Effector memory CD4-positive, alpha-beta T cell (primary cell): ENCODE measurements around the gene OVOL1.
A peak's percentile ranks its signal among the peaks of the same experiment; 100 is the strongest.

Experiments
- DNase-seq, 3 donors: peaks; one replicate each; pipeline ENCODE4 v3.0.0-alpha.2; 2020
- H3K27ac ChIP-seq: 2 replicates; pipeline ENCODE4 v1.7.0; 2013; ENCODE audit warnings: mild to moderate bottlenecking, low read length, moderate library complexity; ENCODE audit not compliant: insufficient read depth, poor library complexity, severe bottlenecking
- H3K27me3 ChIP-seq: replicated peaks from 2 replicates; pipeline ENCODE4 v1.7.0; 2013; ENCODE audit warnings: mild to moderate bottlenecking, low read length; ENCODE audit not compliant: insufficient read depth, control insufficient read depth, poor library complexity, severe bottlenecking
- H3K36me3 ChIP-seq: 2 replicates; pipeline ENCODE4 v1.7.0; 2013; ENCODE audit warnings: mild to moderate bottlenecking, low read length, moderate library complexity; ENCODE audit not compliant: control insufficient read depth, insufficient read depth
- H3K4me1 ChIP-seq: 2 replicates; pipeline ENCODE4 v1.7.0; 2013; ENCODE audit warnings: low read length, mild to moderate bottlenecking; ENCODE audit not compliant: control insufficient read depth, insufficient read depth, poor library complexity, severe bottlenecking
- H3K4me3 ChIP-seq: 2 replicates; pipeline ENCODE4 v1.7.0; 2013; ENCODE audit warnings: low read length, low read depth, mild to moderate bottlenecking; ENCODE audit not compliant: insufficient read depth, poor library complexity, severe bottlenecking
- H3K9me3 ChIP-seq: 2 replicates; pipeline ENCODE4 v1.7.0; 2013; ENCODE audit warnings: mild to moderate bottlenecking, low read length, moderate library complexity; ENCODE audit not compliant: control insufficient read depth

Gene OVOL1

DNA sequence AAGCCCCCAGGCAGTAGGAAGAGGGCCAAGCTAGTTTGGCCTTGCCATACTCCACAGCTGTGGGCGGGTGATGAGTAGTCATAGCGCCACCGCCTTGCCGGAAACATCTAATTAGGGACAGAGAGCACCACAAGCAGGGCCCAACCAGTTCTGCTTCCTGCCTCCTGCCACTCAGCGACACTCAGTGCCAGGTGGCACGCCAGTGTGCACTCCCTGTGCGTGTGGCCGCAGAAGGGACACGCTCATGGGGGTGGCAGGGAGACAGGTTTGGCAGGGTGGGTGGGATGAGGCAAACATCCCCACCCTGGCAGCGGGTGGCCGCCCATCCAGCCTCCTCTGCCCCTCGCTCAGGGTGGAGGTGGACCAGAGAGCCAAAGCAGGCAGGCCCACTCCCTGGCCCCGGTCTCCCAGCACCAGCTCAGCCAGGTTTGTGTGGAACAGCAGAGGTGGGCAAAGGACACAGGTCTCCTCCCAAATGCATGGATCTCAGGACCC is 4.9 kb downstream of the OVOL1 start:
- H3K27ac ChIP-seq, result no peak overlapping the region
- no peak overlapping the region for H3K4me3 ChIP-seq
- peaks cover 19% of the 10 kb centered on the region for H3K27me3 ChIP-seq
- peaks cover 17% of the 10 kb centered on the region for H3K4me1 ChIP-seq
- H3K9me3 ChIP-seq, result no peaks in the 10 kb centered on the region
- H3K36me3 ChIP-seq, result no peaks in the 10 kb centered on the region
- peak in 1 of 3 donors; percentile 24 for DNase-seq

DNA sequence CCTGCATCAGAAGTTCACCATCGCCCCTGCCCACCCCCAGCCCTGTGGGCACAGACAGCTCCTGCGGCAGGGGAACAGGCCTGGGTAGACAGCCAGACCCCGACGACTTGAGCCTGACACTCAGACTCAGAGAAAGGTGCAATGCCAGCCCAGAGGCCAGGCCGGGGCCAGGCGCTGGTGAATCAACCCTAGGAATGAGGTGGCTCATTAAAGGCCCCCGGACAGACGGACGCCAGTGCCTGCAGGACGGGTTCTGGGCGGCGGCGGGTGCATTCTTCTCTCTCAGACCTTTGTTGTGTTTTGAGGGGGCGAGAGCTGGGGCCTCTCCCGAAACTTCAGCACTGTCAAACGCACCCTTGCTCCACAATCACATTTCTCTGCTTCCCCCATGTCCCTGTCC is 5.6 kb downstream of the OVOL1 start:
- DNase-seq, result no peak
- no peak overlapping the region for H3K27ac ChIP-seq
- no peak overlapping the region for H3K4me3 ChIP-seq
- H3K36me3 ChIP-seq, result no peaks in the 10 kb centered on the region
- peaks cover 15% of the 10 kb centered on the region for H3K27me3 ChIP-seq
- H3K4me1 ChIP-seq, result peaks cover 17% of the 10 kb centered on the region
- H3K9me3 ChIP-seq, result no peaks in the 10 kb centered on the region

DNA sequence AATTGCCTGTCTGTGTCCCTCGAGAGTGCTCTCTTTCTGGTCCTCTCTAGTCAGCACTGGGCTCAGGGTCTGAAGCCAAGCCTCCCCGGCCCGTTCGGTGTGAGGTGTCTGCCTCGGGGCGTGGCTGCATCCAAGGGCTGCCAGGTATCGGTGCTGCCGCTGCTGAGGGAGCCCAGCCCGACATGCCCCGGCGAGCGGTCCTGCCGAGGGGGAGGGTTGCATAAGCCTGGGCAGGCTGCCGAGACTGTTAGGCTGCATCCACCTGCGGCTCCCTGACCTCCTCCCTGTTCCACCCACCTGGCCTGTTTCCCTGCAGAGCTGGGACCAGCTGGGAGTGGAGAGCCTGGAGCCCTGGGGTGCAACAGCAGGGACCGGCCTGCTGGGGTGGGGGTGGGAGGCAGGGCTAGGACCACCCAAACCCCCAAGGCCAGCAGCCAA is 6.3 kb downstream of the OVOL1 start:
- no peak overlapping the region for H3K27ac ChIP-seq
- DNase-seq, result no peak

DNA sequence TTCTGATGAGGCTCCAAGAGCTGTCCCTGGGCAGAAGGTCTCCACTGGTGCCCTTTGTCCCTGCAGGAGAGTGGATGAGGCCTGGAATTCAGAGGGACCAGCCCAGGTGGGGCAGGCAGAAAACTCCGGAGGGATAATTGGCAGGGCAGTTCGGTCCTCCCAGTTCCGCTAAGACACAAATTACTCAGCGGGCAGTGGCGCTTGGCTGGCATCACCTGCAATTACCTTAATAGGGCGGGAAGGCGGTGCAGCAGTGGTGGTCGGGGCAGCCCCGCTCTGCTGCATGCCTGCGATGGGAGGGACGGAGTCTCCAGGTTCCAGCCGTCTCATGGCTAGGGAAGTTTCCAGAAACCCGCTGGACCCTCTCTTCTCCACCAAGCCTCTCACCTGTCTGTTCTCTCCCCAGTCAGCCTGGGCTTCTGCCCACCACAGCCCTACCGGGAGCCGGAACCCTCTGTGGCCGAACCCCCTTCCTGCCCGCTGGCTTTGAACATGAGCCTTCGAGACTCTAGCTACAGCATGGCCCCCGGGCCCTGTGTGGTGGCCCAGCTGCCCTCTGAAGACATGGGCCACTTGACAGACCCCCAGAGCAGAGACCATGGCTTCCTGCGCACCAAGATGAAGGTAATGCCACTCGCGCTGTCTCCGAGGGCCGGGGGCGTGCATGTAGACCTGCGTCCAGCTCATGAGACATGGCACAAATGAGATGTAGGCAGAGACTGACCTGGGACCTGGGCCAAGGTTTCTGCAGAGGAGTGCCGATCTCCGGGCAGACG is 7.0 kb downstream of the OVOL1 start:
- no peak overlapping the region for H3K27ac ChIP-seq
- no peaks in the 10 kb centered on the region for H3K9me3 ChIP-seq
- H3K4me3 ChIP-seq, result no peak overlapping the region
- H3K27me3 ChIP-seq, result peaks cover 2% of the 10 kb centered on the region
- H3K4me1 ChIP-seq, result peaks cover 7% of the 10 kb centered on the region
- no peak for DNase-seq
- H3K36me3 ChIP-seq, result no peaks in the 10 kb centered on the region

More for the DNA sequence above, 6.3 kb downstream of the OVOL1 start:
- Histone ChIP-seq H3K27me3 (peaks cover 8% of the 10 kb centered on the region), H3K4me1 (peaks cover 10% of the 10 kb centered on the region), H3K36me3 (no peaks in the 10 kb centered on the region), H3K9me3 (no peaks in the 10 kb centered on the region), H3K4me3 (no peak overlapping the region)

DNA sequence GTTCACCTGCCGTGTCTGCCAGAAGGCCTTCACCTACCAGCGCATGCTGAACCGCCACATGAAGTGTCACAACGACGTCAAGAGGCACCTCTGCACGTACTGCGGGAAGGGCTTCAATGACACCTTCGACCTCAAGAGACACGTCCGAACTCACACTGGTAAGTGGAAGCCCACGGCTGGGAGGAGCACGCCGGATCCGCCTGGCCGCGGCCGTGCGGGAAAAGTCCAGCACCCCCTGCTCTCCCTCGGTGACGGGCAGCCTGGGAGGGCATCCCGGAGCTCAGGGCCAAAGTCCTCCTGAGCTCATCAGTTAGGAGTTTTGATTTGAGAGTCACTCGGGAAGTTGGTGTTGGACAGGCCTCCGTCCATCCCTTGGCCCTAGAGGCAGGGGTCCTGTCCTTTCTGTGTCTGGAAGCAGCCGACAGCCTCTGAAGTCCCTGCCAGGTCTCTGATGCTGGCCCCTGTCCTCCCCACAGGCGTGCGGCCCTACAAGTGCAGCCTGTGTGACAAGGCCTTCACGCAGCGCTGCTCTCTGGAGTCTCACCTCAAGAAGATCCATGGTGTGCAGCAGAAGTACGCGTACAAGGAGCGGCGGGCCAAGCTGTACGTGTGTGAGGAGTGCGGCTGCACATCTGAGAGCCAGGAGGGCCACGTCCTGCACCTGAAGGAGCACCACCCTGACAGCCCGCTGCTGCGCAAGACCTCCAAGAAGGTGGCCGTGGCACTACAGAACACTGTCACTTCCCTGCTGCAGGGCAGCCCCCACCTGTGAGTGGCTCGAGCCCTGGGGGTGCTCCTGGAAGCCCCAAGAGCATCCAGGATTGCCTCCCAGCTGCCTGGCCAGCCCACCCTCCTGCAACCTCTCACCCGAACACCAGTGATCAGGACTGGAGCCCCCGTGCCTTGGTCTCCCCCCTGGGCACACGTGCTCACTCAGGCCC is 8.0 kb downstream of the OVOL1 start:
- H3K27me3 ChIP-seq, result no peaks in the 10 kb centered on the region
- H3K27ac ChIP-seq, result no peak overlapping the region
- no peaks in the 10 kb centered on the region for H3K9me3 ChIP-seq
- no peaks in the 10 kb centered on the region for H3K36me3 ChIP-seq
- H3K4me1 ChIP-seq, result peaks cover 7% of the 10 kb centered on the region
- no peak for DNase-seq
- H3K4me3 ChIP-seq, result no peak overlapping the region

DNA sequence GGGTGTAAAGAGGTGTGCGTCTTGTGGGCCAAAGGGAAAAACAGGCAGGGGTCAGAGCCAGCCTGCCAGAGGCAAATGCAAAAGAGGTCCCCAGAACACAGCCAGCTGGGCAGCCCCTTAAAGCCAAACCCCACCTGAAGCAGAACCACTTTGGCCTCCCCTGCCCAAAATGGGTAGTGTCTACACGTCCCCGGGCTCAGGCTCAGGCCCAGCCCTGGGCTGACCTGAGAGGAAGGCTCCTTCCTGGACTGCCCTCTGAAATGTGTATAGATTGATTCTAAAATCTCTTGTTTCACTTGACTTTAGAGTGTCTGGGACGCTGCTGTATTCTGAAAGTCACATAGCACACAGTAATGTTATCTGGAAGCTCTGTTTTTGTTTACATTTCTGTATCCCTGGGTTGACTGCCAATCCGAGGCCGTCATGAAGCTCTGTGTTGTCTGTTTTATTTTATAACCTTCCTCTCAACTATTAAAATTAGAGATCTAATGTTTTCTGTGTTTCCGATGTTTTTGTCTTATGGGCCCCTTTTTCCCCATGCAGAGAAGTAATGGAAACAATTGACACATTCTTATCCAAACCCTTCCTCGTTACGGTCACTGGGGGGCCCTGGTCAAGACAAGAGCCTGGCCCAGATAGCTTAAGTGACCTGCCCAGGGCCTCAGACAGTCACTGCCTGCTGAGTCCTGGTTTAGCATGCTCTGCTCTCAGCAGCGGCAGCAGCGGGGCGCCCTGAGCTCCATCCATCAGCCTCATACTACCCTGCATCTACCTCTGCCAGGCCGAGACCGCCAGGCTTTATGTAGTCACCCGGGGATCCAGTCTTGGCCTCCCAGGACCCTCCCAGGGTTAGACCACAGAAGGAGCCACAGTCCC is 10.1 kb downstream of the OVOL1 start:
- no peaks in the 10 kb centered on the region for H3K4me1 ChIP-seq
- H3K4me3 ChIP-seq, result no peak overlapping the region
- no peaks in the 10 kb centered on the region for H3K27me3 ChIP-seq
- no peak overlapping the region for H3K27ac ChIP-seq
- no peaks in the 10 kb centered on the region for H3K9me3 ChIP-seq
- no peak for DNase-seq
- H3K36me3 ChIP-seq, result no peaks in the 10 kb centered on the region

DNA sequence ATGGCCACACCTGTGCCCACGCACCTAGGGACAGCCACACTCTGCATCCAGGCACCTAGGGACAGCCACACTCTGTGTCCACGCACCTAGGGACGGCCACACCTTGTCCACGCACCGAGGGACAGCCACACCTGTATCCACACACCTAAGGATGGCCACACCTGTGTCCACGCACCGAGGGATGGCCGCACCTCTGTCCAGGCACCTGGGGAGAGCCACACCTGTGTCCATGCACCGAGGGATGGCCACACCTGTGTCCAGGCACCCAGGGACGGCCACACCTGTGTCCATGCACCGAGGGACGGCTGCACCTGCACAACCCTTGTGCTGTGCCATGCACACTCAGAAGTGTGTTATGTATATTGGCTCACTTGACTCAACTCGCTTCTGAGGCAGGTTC is 10.8 kb downstream of the OVOL1 start:
- H3K36me3 ChIP-seq, result no peaks in the 10 kb centered on the region
- peaks cover under 1% of the 10 kb centered on the region for H3K27me3 ChIP-seq
- no peaks in the 10 kb centered on the region for H3K4me1 ChIP-seq
- DNase-seq, result no peak
- no peak overlapping the region for H3K4me3 ChIP-seq
- H3K9me3 ChIP-seq, result no peaks in the 10 kb centered on the region
- no peak overlapping the region for H3K27ac ChIP-seq

DNA sequence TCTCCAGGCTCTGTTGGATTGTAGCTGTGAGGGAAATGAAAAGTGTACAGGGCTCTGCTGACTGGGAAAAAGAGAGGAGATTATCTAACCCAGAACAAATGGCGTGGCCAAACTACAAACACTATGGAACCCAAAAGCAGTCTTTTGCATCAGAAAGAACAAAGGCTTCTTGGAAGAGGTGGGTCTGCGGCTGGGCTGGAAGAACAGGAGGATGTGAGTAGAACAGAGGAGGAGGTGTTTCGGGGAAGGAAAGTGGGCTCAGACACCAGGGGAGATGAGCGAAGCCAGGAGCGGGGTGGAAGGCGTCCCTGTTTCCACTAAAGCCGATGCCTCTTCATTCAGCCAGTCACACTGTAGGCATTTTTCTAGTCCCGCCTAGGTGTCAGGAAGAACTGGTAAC is 12.0 kb downstream of the OVOL1 start:
- H3K4me1 ChIP-seq, result no peaks in the 10 kb centered on the region
- no peak overlapping the region for H3K27ac ChIP-seq
- H3K27me3 ChIP-seq, result peaks cover 12% of the 10 kb centered on the region
- no peaks in the 10 kb centered on the region for H3K36me3 ChIP-seq
- H3K9me3 ChIP-seq, result no peaks in the 10 kb centered on the region
- DNase-seq, result no peak
- no peak overlapping the region for H3K4me3 ChIP-seq

DNA sequence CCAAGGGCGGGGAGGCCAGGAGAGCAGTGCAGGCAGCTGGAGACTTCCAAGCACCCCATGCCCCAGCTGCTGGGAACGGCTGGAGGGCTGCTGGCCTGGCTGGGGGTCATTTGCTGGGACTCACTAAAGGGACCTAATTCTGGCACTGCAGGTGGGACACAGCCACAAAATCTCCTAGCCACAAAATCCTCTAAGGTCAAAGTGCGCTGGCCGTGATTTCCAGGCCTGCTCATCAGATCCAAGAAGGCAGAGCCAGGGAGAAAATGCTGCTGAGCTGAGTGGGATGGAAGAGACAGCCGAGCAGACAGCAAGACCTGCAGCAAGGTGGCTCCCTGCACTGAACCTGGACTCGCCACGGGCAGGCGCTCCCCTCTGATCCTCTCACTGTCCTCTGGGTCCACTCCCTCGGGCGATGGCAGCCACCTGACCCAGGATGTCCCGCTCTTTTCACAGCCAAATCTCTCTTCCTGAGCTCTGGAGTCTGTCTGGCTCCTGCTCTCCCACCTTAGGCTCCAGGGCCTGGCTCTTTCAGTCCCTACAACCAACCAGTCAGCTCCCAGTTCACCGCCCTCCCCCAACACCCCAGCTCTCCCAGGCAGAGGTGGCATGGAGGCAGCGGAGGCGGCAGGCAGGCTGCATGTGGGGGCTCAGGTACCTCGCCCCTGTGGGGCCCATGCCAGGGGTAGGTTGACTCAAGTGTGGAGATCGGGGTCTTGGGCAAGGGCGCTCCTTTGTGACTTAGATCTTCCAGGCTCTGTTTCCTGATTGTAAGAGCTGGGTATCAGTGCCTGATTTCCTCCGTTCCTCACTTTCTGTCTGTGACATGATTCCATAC is 14.5 kb downstream of the OVOL1 start:
- Histone ChIP-seq H3K4me1 (no peaks in the 10 kb centered on the region), H3K36me3 (no peaks in the 10 kb centered on the region), H3K9me3 (no peaks in the 10 kb centered on the region), H3K27ac (no peak overlapping the region), H3K4me3 (no peak overlapping the region), H3K27me3 (peaks cover 17% of the 10 kb centered on the region)
- DNase-seq, result no peak
